ENCODE data around the gene REPS2.

- no peak for TF ChIP-seq LEF1 (IDR thresholded peaks at IDR 0.05; ENCODE audit: borderline replicate concordance)
- TF ChIP-seq ELF4 (IDR thresholded peaks at IDR 0.05) = no peak
- TF ChIP-seq NFRKB (IDR thresholded peaks at IDR 0.05) = no peak
- no peak for TF ChIP-seq HDGF (IDR thresholded peaks at IDR 0.05; ENCODE audit: borderline replicate concordance)
- no peak for TF ChIP-seq SP1 (IDR thresholded peaks at IDR 0.05)
- TF ChIP-seq ARNT (IDR thresholded peaks at IDR 0.05) = no peak
- TF ChIP-seq BHLHE40 (IDR thresholded peaks at IDR 0.05; ENCODE audit: borderline replicate concordance) = no peak
- no peak for TF ChIP-seq PKNOX1 (IDR thresholded peaks at IDR 0.05)
- no peak for TF ChIP-seq TARDBP (IDR thresholded peaks at IDR 0.05)
- TF ChIP-seq FOXM1 (IDR thresholded peaks at IDR 0.05; ENCODE audit: borderline replicate concordance) = no peak
- no peak for TF ChIP-seq ZNF384 (IDR thresholded peaks at IDR 0.05)
- TF ChIP-seq CTBP1 (IDR thresholded peaks at IDR 0.05; ENCODE audit: borderline replicate concordance) = no peak
- no peak for TF ChIP-seq L3MBTL2 (conservative IDR thresholded peaks at IDR 0.05)
These were observed 39.7 kb downstream of the REPS2 start for GRCh38 chrX:16986169-16986568.
